PFSK-1 (cell line): ENCODE measurements around the gene TMEM184A.

Experiments
- FOXP2 ChIP-seq: optimal IDR thresholded peaks from 2 replicates; pipeline ENCODE3; 2011; ENCODE audit warnings: borderline replicate concordance, control low read depth, inconsistent platforms; ENCODE audit not compliant: insufficient read depth; ENCODE audit errors: extremely low read length, extremely low read depth
- POLR2AphosphoS5 ChIP-seq: IDR thresholded peaks from 2 replicates; pipeline ENCODE4 v1.6.1; 2012; ENCODE audit warnings: low read depth, mild to moderate bottlenecking, control low read depth, low read length, moderate library complexity
- SIN3A ChIP-seq: IDR thresholded peaks from 2 replicates; pipeline ENCODE4 v1.6.1; 2012; ENCODE audit warnings: mild to moderate bottlenecking, low read length, moderate library complexity, borderline replicate concordance; ENCODE audit not compliant: insufficient read depth
- TAF1 ChIP-seq: IDR thresholded peaks from 2 replicates; pipeline ENCODE4 v1.6.1; 2012; ENCODE audit warnings: low read length, control low read depth, borderline replicate concordance; ENCODE audit not compliant: insufficient read depth
- TF ChIP-seq, protein P1 (sequence below), 2 experiments: IDR thresholded peaks; 2 replicates each; pipeline versions ENCODE4 v1.6.1 to v1.8.0; 2011 to 2012; ENCODE audit warnings: low read depth in 2 of 2, low read length in 2 of 2, control low read depth in 1 of 2, inconsistent platforms in 1 of 2, mild to moderate bottlenecking in 1 of 2, moderate library complexity in 1 of 2; ENCODE audit not compliant: insufficient read depth in 1 of 2

Gene TMEM184A

DNA sequence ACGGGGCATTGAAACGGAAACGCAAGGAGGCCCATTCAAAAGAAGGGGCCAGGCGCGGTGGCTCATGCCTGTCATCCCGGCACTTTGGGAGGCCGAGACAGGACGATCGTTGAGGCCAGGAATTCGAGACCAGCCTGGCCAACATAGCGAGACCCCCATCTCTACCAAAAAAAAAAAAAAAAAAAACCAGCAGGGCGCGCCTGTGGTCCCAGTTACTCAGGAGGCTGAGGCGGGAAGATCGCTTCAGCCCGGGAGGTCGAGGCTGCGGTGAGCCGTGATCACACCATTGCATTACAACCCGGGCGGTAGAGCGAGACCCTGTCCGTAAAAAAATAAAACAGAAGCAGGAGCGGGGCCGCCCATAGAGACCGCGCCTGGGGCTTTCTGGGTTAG, 13.4 kb upstream of the TMEM184A start:
- TF ChIP-seq POLR2AphosphoS5 = no peak
- TF ChIP-seq, protein P1, sequence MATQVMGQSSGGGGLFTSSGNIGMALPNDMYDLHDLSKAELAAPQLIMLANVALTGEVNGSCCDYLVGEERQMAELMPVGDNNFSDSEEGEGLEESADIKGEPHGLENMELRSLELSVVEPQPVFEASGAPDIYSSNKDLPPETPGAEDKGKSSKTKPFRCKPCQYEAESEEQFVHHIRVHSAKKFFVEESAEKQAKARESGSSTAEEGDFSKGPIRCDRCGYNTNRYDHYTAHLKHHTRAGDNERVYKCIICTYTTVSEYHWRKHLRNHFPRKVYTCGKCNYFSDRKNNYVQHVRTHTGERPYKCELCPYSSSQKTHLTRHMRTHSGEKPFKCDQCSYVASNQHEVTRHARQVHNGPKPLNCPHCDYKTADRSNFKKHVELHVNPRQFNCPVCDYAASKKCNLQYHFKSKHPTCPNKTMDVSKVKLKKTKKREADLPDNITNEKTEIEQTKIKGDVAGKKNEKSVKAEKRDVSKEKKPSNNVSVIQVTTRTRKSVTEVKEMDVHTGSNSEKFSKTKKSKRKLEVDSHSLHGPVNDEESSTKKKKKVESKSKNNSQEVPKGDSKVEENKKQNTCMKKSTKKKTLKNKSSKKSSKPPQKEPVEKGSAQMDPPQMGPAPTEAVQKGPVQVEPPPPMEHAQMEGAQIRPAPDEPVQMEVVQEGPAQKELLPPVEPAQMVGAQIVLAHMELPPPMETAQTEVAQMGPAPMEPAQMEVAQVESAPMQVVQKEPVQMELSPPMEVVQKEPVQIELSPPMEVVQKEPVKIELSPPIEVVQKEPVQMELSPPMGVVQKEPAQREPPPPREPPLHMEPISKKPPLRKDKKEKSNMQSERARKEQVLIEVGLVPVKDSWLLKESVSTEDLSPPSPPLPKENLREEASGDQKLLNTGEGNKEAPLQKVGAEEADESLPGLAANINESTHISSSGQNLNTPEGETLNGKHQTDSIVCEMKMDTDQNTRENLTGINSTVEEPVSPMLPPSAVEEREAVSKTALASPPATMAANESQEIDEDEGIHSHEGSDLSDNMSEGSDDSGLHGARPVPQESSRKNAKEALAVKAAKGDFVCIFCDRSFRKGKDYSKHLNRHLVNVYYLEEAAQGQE (IDR thresholded peaks at IDR 0.05; ENCODE audit: insufficient read depth in 1 of 2, low read depth in 2 of 2, low read length in 2 of 2) = no peak
- TF ChIP-seq TAF1 = no peak
- no peak for TF ChIP-seq SIN3A
- no peak for TF ChIP-seq FOXP2

DNA sequence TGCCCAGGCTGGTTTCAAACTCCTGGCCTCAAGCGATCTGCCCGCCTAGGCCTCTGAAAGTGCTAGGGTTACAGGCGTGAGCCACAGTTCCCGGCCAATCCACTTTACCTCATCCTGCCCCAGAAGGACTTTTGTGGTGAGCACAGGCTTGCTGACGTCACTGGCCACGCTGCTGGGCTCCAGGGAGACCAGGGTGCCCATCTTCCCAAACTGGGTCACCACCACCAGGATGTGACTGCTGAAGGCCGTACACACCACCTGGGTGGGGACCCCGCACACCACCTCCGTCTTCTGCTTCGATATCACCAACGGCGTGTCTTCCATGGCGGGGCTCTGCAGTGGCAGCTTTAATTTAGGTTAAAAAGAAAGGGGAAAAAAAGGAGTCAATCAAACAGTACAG, 13.0 kb upstream of the TMEM184A start:
- TF ChIP-seq FOXP2 = no peak
- no peak for TF ChIP-seq SIN3A

DNA sequence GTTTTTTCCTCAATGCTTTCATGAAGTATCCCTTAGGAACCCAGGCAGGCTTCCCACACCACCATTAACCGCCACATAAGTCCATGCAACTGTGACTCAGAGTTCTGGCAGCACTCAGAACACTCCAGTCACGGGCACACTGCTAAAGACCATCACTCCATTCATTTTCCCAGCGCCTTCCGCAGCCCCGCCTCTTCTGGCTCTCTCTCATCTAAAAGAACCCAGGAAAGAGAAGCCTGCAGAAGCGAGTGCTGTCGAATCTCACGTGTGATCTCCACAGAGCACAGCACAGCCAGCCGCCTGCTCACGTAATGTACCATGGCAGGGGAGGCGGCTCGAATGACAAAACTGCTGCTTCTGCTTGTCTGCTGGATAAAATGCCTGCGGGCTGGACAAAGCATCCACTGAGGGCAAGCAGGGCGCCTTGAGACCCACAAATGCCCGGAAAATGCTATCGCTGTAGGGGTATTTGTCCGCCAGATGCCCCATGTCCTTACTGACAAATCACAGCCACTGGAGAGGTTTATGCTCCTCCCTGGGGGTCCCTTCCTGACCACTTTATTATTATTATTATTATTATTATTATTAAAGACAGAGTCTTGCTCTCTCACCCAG, 12.0 kb upstream of the TMEM184A start:
- TF ChIP-seq POLR2AphosphoS5 = no peak
- no peak for TF ChIP-seq TAF1
- TF ChIP-seq, protein P1 (IDR thresholded peaks at IDR 0.05; ENCODE audit: insufficient read depth in 1 of 2, low read depth in 2 of 2, low read length in 2 of 2) = no peak

DNA sequence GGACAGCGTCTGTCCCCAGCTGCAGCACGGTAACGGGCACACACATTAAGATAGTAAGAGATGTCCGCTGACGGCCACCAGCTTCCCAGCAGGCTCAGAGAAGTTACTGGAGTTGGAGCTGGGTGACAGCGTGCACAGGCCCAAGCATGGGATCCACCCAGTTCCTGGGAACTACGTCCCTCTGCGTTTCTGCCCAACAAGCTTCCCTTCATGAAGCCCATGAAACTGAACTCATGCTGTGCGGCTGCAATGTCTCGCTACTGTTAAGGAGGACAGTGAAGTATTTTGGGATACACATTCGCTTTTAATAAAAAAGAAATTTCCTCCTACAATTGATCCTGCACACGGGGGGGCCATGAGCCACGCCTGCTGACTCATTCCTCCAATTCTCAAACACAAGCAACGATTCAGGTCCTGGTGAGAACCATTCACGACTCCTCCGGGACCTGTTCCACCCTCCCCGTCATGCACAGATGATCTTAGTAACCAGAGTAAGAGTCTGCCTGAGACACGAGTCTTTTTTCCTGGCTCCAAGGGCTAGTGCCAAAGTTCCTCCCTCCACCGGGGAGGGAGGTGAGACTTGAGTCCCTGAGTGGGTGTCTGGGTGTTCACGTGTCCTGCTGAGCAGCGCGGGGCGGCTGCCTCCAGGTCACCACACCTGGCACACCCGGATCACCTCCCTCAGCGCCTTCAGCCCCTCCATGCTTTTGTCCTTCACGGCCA, 11.2 kb upstream of the TMEM184A start:
- no peak for TF ChIP-seq FOXP2
- no peak for TF ChIP-seq TAF1
- no peak for TF ChIP-seq POLR2AphosphoS5

DNA sequence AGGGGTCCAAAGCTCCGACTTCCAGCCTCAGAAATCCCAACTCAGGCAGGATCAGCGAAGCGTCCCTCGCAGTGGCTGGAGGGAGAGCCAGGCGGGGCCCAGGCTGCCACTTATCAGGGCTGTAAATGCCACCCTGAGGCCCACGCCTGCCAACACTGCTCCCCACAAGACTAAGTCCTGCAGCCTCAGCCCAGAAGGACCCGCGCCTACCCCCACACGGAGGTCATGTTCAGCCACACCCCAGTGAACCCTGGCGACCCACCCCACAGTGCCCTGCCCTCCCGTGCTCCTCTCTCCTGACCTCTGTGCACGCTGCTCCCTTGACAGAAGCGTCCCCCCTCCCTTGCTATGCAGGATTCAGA, 10.7 kb upstream of the TMEM184A start:
- TF ChIP-seq POLR2AphosphoS5 = no peak
- TF ChIP-seq, protein P1 (IDR thresholded peaks at IDR 0.05; ENCODE audit: insufficient read depth in 1 of 2, low read depth in 2 of 2, low read length in 2 of 2) = no peak

DNA sequence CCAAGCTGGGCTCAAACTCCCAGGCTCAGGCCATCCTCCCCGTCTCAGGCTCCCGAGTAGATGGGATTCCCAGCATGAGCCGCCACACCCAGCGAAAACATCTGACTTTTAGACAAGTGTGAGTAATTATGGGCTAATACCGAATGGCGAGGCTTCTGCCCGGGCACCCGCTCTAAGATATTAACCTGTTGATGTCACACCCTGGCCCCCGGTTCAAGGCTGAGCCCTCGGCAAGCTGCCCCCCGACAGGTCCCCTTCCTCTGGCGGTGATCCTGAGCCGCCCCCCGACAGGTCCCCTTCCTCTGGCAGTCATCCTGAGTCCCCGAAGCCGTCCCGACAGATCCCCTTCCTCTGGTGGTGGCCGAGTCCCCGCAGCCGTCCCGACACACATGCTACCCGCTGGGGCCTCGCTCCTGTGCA, 8.6 kb upstream of the TMEM184A start:
- TF ChIP-seq FOXP2 = no peak
- TF ChIP-seq SIN3A = no peak
- TF ChIP-seq TAF1 = no peak
- TF ChIP-seq, protein P1 (IDR thresholded peaks at IDR 0.05; ENCODE audit: insufficient read depth in 1 of 2, low read depth in 2 of 2, low read length in 2 of 2) = no peak
- no peak for TF ChIP-seq POLR2AphosphoS5
